Endothelial cell of umbilical vein (primary cell): ENCODE data around the gene CARMIL1. TPM values are rescaled to one million over a fixed set of nuclear protein-coding genes. Genes with fewer than 3 reads are reported as not detected.

ENCODE experiments used
- BruUV-seq: library from RNA; stranded (reverse); fragments of 400-500 nt; replicated peaks from 2 replicates; lab custom pipeline; 2021; lab: Mats Ljungman, UMichigan
- CTCF ChIA-PET: fragments of 300-600, 350-600 bp; sonication (Branson Sonifier 250); formaldehyde crosslinking; loops from one replicate; lab custom pipeline; 2021; ENCODE audit warnings: antibody characterized with exemption, inconsistent platforms; lab: Charles Lee
- POLR2A ChIA-PET: fragments of 300-600, 350-600 bp; sonication (Branson Sonifier 250); formaldehyde crosslinking; loops from one replicate; lab custom pipeline; 2021; ENCODE audit warnings: antibody characterized with exemption, inconsistent platforms; lab: Charles Lee
- DNase-seq: peaks from one replicate; pipeline ENCODE4 v3.0.0-alpha.2; 2011; ENCODE audit warnings: low read depth, low spot score
- FAIRE-seq: peaks from 2 replicates; lab custom pipeline; 2011; peaks lifted over from hg19 to GRCh38; lab: Jason Lieb, UNC
- H2AFZ ChIP-seq: 2 replicates; pipeline ENCODE4 v1.6.0; 2012; ENCODE audit warnings: low read depth, low read length, control low read depth, inconsistent platforms
- H3K27ac ChIP-seq: 2 replicates; pipeline ENCODE4 v1.5.1; 2011; ENCODE audit warnings: low read depth, mild to moderate bottlenecking, control low read depth, low read length, moderate library complexity; ENCODE audit not compliant: insufficient read depth
- H3K27me3 ChIP-seq, 2 experiments: 2 replicates each; pipeline versions ENCODE4 v1.6.0 to v1.6.1; 2011; ENCODE audit warnings: low read length in 2 of 2, mixed read lengths in 1 of 2; ENCODE audit not compliant: control insufficient read depth in 2 of 2, insufficient read depth in 2 of 2
- H3K36me3 ChIP-seq, 2 experiments: 2 replicates in 1 of 2; 3 replicates in 1 of 2; pipeline ENCODE4 v1.5.1; 2011; ENCODE audit warnings: low read length in 2 of 2, mild to moderate bottlenecking in 1 of 2, moderate library complexity in 1 of 2; ENCODE audit not compliant: control insufficient read depth in 2 of 2, insufficient read depth in 2 of 2; ENCODE audit errors: extremely low read depth in 1 of 2
- H3K4me1 ChIP-seq: 3 replicates; pipeline ENCODE4 v1.5.1; 2011; ENCODE audit warnings: mild to moderate bottlenecking, low read length; ENCODE audit not compliant: control insufficient read depth, insufficient read depth; ENCODE audit errors: extremely low read depth
- H3K4me2 ChIP-seq: 2 replicates; pipeline ENCODE4 v1.6.1; 2011; ENCODE audit warnings: low read length, control low read depth, mixed read lengths; ENCODE audit not compliant: insufficient read depth
- H3K4me3 ChIP-seq, 3 experiments: fragments of 200-600 bp in 1 of 3; sonication (generic), shearing (Covaris generic) in 1 of 3; replicated peaks in 1 of 3; 2 replicates each; pipeline ENCODE4 v1.5.1; 2011 to 2016; ENCODE audit warnings: control low read depth in 3 of 3, low read length in 3 of 3, mild to moderate bottlenecking in 2 of 3, inconsistent platforms in 1 of 3, low read depth in 1 of 3, moderate library complexity in 1 of 3; ENCODE audit not compliant: insufficient read depth in 1 of 3
- H3K79me2 ChIP-seq: 2 replicates; pipeline ENCODE4 v1.6.0; 2012; ENCODE audit warnings: low read length, inconsistent platforms; ENCODE audit not compliant: control insufficient read depth, insufficient read depth
- H3K9ac ChIP-seq: replicated peaks from 2 replicates; pipeline ENCODE3; 2011; ENCODE audit warnings: low read length, control low read depth; ENCODE audit not compliant: insufficient read depth; ENCODE audit errors: extremely low read depth
- H3K9me1 ChIP-seq: replicated peaks from 3 replicates; pipeline ENCODE4 v1.6.0; 2011; ENCODE audit warnings: mild to moderate bottlenecking, low read length; ENCODE audit not compliant: control insufficient read depth, insufficient read depth; ENCODE audit errors: extremely low read depth
- H3K9me3 ChIP-seq: replicated peaks from 2 replicates; pipeline ENCODE4 v1.5.1; 2012; ENCODE audit warnings: low read length, inconsistent platforms; ENCODE audit not compliant: control insufficient read depth, insufficient read depth
- H4K20me1 ChIP-seq: replicated peaks from 2 replicates; pipeline ENCODE3; 2011; ENCODE audit warnings: mild to moderate bottlenecking, low read length; ENCODE audit not compliant: control insufficient read depth, insufficient read depth; ENCODE audit errors: extremely low read depth
- CTCF ChIP-seq, 2 donors: IDR thresholded peaks; 1 replicate in 1 of 2; 2 replicates in 1 of 2; pipeline ENCODE4 v1.5.1; 2011; ENCODE audit warnings: low read length in 2 of 2, mild to moderate bottlenecking in 2 of 2, moderate library complexity in 2 of 2, control low read depth in 1 of 2, inconsistent platforms in 1 of 2, low read depth in 1 of 2; ENCODE audit not compliant: insufficient read depth in 1 of 2; ENCODE audit errors: extremely low read depth in 1 of 2
- EZH2 ChIP-seq: IDR thresholded peaks from 2 replicates; pipeline ENCODE4 v1.6.1; 2012; ENCODE audit warnings: borderline replicate concordance, low read depth, mild to moderate bottlenecking, moderate library complexity, low read length, inconsistent platforms; ENCODE audit not compliant: severe bottlenecking
- FOS ChIP-seq: IDR thresholded peaks from 2 replicates; pipeline ENCODE4 v1.6.1; 2011; ENCODE audit warnings: mild to moderate bottlenecking, low read length, moderate library complexity, borderline replicate concordance; ENCODE audit not compliant: insufficient read depth
- GATA2 ChIP-seq: IDR thresholded peaks from 2 replicates; pipeline ENCODE4 v1.7.0; 2011; ENCODE audit warnings: low read depth, mild to moderate bottlenecking, moderate library complexity, mixed read lengths, low read length; ENCODE audit not compliant: insufficient read length, insufficient read depth
- JUN ChIP-seq: IDR thresholded peaks from 2 replicates; pipeline ENCODE4 v1.6.1; 2011; ENCODE audit warnings: borderline replicate concordance, low read depth; ENCODE audit not compliant: insufficient read length, insufficient read depth
- MAX ChIP-seq: IDR thresholded peaks from 2 replicates; pipeline ENCODE4 v1.6.1; 2011; ENCODE audit not compliant: insufficient read depth, insufficient read length
- MYC ChIP-seq: IDR thresholded peaks from one replicate; pipeline ENCODE4 v1.6.1; 2011; ENCODE audit warnings: mild to moderate bottlenecking, low read depth, low read length
- POLR2A ChIP-seq: IDR thresholded peaks from 2 replicates; pipeline ENCODE4 v1.6.1; 2012; ENCODE audit warnings: low read depth, mild to moderate bottlenecking, control low read depth, low read length
- POLR2AphosphoS5 ChIP-seq: IDR thresholded peaks from 2 replicates; pipeline ENCODE4 v1.6.1; 2012; ENCODE audit warnings: low read depth, mild to moderate bottlenecking, control low read depth, low read length, moderate library complexity; ENCODE audit not compliant: insufficient read depth
- dilution Hi-C: fragments of 300-500 bp; cut with MboI; formaldehyde crosslinking; loops from one replicate; pipeline ENCODE4 v1.15.0; 2019; ENCODE audit warnings: low sequenced_read_pairs; ENCODE audit not compliant: extremely low pct_ligation_motif_present
- intact Hi-C: fragments of 100-400 bp; cut with micrococcal nuclease; formaldehyde crosslinking; loops from one replicate; pipeline ENCODE4 v1.10.0; 2022
- polyA plus RNA-seq, 4 experiments: library from polyadenylated mRNA; depleted of rRNA in 3 of 4; stranded (reverse) in 3 of 4; unstranded in 1 of 4; fragments of >200 nt; gene quantifications; 2 replicates each; pipeline versions ENCODE4 v1.2.1 to v1.2.3, GENCODE V29; 2011 to 2012; ENCODE audit warnings: missing spikeins in 1 of 4
- total RNA-seq: library from RNA; stranded (reverse); gene quantifications from 2 replicates; pipeline ENCODE4 v1.2.3, GENCODE V29; 2021

Gene CARMIL1
- total and polyA plus RNA-seq, 2 donors (not counting 3 experiments of a cell fraction or from before 2014, with no cell fraction given) = 1.3 to 8.7 TPM

DNA sequence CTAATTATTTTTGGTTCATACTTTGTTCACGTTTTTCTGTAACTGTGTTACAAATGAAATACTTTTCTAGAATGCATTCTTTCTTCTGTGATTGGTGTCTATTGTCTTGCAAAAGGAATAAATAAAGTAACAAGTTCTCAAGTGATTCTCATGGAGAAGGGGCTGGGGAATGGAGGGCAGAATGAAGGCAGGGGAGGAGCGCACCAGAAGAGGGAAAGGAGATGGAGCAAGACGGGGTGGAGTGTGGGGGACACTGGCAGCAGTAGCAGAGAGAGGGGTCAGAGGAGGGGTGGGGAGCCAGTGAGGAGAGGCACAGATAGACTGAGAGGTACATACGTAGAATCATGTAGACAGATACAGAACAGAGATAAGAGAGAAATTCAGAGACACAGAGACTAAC is 136.5 kb downstream of the CARMIL1 start:
- DNase-seq = no peak
- intact Hi-C loops (no loop called here), dilution Hi-C loops (no loop called here)
- no peaks in the 10 kb centered on the region for H3K79me2 ChIP-seq
- ChIA-PET POLR2A (no interaction called here), CTCF (no interaction called here)
- no peak for FAIRE-seq
- H3K27me3 ChIP-seq = peaks cover 0 to 4% of the 10 kb centered on the region in 2 experiments
- BruUV-seq = no TSS peak
- H4K20me1 ChIP-seq = no peaks in the 10 kb centered on the region
- no peaks in the 10 kb centered on the region for H3K4me1 ChIP-seq
- no peaks in the 10 kb centered on the region for H3K9me3 ChIP-seq
- H3K27ac ChIP-seq = no peak overlapping the region
- no peak overlapping the region for H3K9ac ChIP-seq
- no peak overlapping the region for H2AFZ ChIP-seq
- no peaks in the 10 kb centered on the region for H3K9me1 ChIP-seq
- H3K4me2 ChIP-seq = no peak overlapping the region
- H3K36me3 ChIP-seq = no peaks in the 10 kb centered on the region
- TF ChIP-seq CTCF (IDR thresholded peaks at IDR 0.05; ENCODE audit: extremely low read depth in 1 of 2, insufficient read depth in 1 of 2, low read depth in 1 of 2, low read length in 2 of 2) = no peak
- TF ChIP-seq EZH2 = no peak
- TF ChIP-seq JUN = no peak
- no peak for TF ChIP-seq GATA2
- TF ChIP-seq FOS = no peak
- TF ChIP-seq MYC = no peak
- no peak for TF ChIP-seq POLR2A
- TF ChIP-seq MAX = no peak
- no peak for TF ChIP-seq POLR2AphosphoS5
- H3K4me3 ChIP-seq = no peak overlapping the region
